NCI-H1105 treated with DMSO at 0.1 percent for 48 hours (cell line): ENCODE measurements around the gene IQUB.
"Not testable (repeated sequence)": the region's sequence is repeated elsewhere in the genome, so short reads cannot be mapped to it uniquely, and the experiment has no call there.

ENCODE experiments used
- DNase-seq: peaks from one replicate; lab custom pipeline; 2025; lab: John Stamatoyannopoulos, UW

IQUB gene

GRCh38 chr7:123415625-123416024 is 118.8 kb downstream of the IQUB start:
- no peak for DNase-seq

DNA sequence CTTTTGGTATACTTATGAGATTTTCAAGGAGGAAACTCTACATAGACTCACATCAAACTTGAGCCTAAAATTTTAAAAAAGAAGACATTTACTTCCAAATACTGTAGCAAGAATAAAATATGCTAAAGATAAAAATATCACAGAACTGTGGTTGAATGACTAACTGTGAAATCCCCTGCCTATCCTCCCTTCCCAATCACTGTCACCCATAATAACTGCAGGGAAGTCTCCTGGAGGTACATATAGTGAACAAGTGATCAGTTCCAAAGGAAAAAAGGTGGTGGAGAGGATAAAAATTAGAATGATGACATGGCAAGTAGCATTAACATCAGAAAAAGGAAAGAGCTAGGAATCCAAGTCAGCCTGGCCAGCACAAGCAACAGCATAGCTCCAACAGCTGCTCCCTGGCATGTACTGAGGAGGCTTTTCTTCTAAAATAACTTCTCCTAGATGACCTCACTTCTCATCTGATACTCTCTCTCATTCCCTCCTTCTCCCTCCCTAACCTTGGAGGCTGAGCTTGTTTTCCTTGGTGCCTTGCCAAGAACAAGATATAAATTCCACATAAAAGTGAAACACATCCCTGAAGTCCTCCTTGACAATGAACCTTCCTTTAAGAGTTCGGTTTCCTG is 124.0 kb downstream of the IQUB start:
- DNase-seq, result peak; percentile 6

GRCh38 chr7:123407951-123408350 is 126.4 kb downstream of the IQUB start:
- DNase-seq, result not testable (repeated sequence)
